ENCODE measurements around the gene PROCR.
"Not testable (repeated sequence)": the region's sequence is repeated elsewhere in the genome, so short reads cannot be mapped to it uniquely, and the experiment has no call there.

PROCR gene

DNA sequence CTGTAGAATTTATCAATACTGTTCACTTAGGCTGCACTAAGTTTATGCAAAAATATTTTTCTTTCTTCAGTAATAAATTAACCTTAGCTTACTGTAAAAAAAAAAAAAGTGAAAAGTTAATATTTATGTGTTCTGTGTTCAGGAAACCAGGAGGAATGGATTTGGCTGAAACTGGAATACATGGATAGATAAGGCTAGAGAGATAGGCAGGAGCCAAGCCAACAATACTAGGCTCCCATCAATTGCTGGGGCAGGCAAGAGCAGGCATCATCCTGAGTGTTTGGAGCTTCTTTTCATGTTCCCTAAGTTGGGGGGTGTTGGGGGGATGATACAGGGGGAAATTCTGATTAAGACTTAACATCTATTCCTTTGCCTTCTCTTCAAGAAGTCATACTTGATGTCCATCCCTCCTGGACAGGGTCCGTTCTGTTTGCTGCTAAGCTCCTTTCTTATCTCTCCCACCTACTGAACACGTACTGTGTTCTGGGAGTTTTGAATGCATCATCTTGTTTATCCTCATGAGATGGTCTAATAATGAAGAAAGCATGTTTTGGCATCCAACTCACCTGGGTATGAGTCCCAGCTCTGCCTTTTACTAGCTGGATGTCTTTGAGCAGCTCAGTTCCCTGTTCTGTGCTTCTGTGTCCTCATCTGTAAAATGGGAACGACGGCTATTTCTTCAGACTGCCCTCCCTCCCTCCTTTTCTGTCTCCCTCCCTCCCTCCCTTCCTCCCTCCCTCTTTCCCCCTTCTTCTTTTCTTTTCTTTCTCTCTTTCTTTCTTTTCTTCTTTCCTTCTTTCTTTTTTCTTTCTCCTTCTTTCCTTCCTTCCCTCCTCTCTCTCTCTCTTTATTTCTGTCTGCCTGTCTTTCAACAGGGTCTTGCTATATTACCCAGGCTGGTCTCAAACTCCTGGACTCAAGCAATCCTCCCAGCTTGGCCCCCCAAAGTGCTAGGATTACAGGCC lies 6.4 kb upstream of the PROCR start:
- DNase-seq: no peak

DNA sequence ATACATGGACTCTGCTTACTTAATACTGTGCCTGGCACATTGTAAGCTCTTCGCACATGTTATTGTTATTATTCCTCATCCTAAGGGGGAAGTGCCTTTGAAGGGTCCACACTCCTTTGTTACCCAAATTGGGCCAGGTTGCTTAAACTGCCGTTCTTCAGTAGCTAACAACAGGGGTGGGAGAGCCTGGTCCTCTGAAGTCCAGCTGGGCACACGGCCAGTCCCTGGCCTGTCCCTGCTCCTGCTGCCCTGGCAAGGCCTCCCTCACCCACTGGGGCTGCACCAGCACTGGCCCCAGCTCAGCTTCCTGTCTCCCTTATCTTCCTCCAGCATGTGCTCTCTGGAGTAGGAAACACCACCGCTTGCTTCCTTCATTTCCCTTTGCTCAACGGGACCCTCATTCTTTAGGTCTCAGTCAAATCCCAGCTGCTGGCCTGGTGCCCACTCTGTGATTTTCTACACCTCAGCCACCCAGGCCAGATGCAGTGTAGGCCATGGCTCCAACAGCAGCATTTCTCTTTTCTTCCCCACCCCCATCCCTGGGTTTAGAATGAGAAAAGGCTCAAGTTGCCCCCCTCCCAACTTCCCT lies 5.5 kb upstream of the PROCR start:
- DNase-seq: no peak

DNA sequence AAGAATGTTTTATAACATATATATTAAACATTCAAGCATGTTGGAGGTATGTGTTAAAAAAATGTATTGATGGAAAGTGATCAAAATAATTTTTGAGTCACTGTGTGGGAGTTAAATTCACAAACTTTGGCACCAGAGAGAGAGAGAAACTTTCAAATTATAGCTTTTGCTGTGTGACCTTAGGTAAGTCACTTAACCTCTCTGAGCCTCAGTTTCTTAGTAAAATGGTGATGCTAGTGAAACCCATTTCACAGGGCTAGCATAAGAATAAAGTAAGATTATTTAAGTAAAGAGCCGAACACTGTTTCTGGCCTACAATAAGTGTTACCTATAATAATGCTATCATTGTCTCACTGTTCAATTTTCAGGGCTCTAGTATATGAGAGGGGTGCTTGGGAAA lies 4.1 kb upstream of the PROCR start:
- DNase-seq: no peak

DNA sequence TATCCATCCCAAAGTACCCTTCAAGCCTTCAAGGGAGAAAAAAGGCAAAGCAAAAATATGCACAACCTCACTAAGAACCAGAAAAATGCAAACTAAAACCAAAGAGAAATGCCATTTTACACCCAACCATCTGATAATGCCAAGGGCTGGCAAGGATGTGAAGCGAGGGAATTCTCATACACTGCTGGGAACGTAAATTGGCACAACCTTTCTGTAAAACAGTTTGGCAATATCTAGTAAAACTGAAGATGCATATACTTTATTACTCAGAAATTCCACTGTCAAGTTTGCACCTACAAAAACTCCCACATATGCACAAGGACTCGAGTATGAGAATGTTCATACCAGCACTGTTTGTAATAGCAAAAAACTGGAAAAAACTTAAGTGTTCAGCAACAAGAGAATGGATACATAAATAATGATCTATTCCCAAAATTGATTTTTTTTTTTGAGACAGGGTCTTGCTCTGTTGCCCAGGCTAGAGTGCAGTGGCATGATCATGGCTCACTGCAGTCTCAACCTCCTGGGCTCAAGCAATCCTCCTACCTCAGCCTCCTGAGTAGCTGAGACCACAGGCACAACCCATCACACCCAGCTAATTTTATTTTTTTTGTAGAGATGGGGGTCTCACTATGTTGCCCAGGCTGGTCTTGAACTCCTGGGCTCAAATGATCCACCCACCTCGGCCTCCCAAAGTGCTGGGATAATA lies 3.0 kb upstream of the PROCR start:
- not testable (repeated sequence) for DNase-seq

DNA sequence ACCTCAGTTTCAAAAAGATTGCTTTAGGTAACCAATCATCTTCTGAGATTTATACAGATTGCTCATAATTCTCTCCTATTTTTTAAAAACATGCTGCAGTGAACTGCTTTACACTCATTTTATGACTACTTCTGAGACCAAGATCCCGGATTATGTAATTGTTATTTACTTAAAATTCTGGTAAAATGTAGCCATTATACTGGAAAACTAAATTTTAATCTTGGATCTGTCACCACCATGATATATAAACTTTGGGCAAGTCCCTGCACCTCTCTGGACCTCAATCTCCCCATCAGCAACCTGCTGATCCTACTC lies 477 bp upstream of the PROCR start:
- DNase-seq: no peak

DNA sequence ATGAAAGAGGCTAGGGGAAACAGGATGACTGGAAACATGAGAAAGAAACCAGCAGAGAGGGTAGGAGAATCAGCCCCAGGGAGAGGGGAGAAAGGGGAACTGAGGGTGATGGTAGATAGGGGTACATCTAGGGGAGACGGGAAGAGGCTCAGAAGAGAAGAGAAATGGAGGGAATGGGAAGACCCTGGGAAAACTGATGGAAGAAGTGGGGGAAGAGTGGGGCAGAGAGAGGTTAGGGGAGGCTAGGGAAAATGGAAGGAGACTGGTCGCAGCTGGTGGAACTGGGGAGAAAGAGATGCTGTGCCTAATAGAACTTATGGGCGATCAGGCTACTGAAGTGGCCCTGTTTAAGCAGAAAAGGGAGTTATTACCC lies 548 bp downstream of the PROCR start:
- DNase-seq: no peak

DNA sequence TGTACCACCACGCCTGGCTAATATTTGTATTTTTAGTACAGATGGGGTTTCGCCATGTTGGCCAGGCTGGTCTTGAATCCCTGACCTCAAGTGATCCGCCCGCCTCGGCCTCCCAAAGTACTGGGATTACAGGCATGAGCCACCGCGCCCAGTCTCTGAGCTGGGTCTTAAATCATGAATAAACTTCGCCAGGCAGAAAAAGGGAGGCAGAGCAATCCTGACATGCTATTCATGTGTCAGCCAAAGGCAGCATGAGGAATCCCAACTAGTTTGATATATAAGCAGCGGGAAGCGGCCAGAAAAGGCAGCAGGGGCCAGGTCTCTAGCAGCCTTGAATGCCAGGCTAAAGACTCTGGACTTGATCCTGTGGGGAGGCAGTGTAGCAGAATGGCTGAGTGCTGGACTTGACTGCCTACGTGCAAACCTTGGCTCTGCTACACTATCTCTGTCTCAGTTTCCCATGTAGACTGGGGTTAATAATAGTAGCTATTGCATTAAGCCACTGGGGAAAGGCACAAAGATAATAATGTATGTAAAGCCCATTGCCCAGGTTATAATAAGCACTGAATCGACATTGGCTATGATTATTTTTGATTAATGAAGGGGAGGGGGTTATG lies 1.8 kb downstream of the PROCR start:
- no peak for DNase-seq

DNA sequence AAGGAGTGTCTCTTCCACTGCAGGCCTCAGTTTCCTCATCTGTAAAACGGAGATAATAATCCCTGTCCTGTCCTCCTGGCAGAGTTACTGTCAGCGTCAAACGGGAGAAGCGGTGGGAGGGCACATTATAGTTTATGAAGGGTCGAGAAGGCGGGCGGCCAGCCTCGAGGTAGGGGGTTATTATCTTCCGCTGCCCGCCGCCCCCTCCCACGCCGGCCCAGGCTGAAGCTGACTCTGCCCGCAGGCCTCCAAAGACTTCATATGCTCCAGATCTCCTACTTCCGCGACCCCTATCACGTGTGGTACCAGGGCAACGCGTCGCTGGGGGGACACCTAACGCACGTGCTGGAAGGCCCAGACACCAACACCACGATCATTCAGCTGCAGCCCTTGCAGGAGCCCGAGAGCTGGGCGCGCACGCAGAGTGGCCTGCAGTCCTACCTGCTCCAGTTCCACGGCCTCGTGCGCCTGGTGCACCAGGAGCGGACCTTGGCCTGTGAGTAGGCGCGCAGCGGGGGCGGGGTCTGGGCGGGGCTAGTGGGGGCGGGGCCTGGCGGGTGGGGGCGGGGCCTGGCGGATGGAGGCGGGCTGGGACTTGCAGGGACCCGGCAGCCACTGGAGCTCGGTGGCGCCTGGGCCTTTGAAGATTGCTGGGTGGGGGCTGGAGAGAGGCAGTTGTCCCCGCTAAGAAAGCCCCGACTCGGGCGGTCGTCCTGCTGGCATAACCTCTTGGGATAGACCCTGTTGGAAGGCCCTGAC lies 2.8 kb downstream of the PROCR start:
- no peak for DNase-seq

DNA sequence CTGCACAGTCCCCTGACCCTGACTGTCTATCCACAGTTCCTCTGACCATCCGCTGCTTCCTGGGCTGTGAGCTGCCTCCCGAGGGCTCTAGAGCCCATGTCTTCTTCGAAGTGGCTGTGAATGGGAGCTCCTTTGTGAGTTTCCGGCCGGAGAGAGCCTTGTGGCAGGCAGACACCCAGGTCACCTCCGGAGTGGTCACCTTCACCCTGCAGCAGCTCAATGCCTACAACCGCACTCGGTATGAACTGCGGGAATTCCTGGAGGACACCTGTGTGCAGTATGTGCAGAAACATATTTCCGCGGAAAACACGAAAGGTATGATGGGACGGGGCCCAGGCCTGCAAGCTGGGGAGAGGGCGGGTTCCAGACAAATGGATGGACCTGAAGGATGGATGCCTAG lies 4.3 kb downstream of the PROCR start:
- DNase-seq: no peak

DNA sequence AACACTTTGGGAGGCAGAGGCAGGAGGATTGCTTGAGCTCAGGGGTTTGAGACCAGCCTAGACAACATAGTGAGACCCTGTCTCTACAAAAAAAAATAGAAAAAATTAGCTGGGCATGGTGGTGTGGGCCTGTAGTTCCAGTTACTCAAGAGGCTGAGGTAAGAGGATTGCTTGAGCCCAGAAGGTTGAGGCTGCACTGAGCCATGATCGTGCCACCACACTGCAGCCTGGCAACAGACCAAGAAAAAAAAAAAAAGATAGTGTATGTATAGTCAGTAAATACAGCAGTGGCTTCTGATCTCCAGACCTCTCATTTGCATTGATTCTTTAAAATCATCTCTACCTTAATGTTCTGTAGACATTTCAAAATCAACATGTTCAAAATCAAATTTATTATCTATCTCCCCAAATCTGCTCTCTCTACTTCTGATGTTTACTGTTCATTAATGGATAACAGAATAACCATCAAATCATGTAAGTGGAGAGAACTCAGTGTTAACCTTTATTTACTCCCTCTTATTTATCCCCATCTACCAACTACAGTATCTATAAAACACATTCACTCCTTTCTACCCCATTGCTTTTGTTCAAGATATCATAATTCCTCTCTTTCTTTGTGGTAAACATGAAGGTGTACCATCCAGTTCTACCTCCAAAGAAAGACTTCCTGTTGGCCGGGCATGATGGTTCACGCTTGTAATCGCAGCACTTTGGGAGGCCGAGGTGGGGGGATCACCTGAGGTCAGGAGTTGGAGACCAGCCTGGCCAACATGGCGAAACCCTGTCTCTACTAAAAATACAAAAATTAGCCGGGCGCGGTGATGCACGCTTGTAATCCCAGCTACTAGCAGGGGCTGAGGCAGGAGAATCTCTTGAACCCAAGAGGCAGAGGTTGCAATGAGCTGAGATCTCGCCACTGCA lies 7.7 kb downstream of the PROCR start:
- DNase-seq: no peak

DNA sequence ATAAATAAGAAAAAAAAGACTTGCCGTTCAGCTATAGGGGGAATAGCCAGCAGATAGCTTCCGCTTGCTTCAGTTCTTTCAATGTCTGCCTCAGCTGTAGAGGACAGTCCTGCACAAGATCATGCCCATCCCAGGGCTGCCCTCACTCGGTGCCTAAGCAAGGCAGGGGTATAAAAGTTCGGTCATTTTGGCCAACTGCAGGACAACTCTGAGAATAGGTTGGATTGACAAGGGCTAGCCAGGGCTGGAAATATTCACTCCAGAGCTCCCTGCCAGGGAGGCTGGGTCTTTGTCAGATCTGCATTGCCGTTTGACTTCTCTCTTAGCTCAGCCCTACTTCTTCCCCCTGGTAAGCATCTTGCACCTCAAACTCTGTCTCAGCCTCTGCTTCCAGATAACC lies 8.4 kb downstream of the PROCR start:
- DNase-seq: no peak

DNA sequence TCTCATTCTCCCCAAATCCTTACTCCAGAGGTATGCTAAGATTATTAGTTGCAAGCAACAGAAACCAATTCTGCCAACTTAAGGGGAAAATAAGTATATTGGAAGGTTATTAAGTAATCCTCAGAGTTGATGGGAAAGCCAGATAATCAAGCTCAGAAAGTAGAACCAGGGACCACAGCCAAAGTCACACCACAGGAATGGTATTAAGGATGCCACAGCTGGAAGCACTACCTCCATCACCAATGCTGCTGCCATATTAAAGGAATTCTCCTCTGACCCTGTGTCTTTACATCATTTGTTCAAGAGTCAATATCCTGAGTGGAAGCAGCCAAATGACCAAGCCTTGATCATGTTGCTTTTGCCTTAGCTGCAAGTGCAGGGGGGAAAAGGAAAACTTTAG lies 9.9 kb downstream of the PROCR start:
- DNase-seq: no peak

DNA sequence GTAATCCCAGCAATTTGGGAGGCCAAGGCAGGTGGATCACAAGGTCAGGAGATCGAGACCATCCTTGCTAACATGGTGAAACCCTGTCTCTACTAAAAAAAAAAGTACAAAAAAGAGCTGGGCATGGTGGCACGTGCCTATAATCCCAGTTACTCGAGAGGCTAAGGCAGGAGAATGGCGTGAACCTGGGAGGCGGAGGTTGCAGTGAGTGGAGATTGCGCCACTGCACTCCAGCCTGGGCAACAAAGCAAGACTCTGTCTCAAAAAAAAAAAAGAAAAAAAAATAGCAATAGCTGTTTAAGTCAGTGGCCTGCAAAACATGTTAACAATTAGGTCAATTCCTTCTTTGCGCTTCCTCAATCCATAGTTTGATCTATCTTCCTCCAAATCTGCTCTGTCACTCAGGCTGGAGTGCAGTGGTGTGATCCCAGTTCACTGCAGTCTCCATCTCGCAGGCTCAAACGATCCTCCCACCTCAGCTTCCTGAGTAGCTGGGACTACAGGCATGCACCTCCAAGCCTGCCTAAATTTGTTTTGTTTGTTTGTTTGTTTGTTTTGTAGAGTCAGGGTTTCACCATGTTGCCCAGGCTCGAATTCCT lies 14.9 kb downstream of the PROCR start:
- DNase-seq: not testable (repeated sequence)

DNA sequence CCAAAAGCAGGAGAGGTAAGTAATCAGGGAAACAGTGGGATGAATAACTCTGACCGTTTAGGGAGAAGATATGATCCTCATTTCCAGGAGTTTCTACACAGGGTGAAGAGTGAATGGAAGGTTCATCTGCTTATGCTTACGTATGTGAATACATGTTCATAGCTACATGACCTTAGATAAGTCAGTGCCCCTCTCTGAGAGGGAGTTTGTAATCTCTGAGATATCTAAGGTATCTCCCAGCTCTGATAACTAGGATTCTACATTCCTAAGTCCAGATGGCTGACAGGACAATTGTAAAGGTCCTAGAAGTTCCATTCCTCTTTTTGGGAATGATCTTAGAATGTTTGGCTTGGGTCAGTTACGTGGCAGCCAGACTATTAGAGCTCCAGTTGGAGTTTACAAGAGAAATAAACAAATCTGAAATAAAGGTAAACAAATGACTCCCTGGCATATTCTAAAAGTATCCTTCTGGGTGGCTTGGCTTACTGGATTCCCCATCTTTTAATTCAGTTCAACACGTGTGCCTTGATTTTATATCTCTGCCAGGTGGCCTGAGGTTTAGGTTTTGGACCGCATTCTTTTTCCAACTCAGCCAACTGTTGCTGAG lies 15.8 kb downstream of the PROCR start:
- no peak for DNase-seq

DNA sequence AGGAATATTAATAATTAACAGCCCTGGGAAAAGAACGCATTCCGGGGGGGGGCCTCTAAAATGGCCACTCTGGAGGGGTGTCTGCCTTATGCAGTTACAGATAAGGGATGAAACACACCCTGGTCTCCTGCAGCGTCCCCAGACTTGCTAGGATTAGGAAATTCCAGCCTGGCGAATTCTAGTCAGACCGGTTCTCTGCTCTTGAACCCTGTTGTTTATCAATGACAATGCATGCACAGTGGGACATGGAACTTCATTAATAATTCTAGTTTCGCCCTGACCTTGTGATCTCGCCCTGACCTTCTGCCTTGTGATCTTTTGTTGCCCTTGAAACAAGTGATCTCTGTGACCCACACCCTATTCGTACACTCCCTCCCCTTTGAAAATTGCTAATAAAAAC lies 17.4 kb downstream of the PROCR start:
- not testable (repeated sequence) for DNase-seq

DNA sequence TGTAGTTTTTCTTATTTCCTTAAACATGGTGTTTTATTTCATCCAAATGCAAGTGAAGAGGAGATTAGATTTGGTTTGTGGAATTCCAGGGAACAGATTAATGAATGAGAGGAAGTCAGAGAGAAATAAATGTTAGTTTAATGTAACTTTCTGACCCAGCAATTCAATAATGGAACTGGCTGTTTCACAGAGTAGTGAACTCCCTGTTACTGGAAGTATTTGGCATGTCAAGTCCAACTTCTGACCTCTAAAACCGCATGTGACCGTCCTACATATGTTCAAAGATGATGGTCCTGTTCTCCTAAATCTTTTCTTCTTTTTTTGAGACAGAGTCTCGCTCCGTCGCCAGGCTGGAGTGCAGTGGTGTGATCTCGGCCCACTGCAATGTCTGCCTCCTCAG lies 18.7 kb downstream of the PROCR start:
- DNase-seq: no peak

DNA sequence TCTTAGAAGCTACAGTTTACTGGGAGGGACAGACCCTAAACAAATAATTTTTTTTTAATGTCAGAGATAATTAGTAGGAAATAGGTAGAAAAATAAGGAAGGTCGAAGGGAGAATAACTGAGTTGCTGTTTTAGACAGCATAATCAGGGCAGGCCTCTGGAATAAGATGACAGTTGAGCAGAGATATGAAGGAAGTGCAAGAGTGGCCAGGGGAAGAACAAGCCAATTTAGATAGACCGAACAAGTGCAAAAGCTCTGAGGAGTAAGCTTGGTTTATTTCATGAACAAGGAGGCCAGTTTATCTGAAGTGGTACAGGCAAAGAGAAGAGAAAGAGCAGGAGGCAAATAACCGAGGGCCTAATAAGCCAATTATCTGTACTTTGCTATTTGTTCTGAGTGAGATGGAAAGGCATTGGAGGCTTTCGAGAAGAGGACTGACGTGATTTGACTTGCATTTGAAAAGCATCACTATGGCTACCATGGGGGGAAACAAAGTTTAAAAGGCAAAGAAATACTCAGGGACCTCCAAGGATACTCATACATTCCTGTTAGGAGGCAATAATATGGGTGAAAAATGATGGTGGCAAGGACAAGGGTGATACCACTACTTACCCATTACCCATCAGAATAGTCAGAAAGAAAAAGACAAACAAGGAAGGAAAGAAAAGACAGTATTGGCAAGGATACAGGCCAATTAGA lies 19.7 kb downstream of the PROCR start:
- no peak for DNase-seq

DNA sequence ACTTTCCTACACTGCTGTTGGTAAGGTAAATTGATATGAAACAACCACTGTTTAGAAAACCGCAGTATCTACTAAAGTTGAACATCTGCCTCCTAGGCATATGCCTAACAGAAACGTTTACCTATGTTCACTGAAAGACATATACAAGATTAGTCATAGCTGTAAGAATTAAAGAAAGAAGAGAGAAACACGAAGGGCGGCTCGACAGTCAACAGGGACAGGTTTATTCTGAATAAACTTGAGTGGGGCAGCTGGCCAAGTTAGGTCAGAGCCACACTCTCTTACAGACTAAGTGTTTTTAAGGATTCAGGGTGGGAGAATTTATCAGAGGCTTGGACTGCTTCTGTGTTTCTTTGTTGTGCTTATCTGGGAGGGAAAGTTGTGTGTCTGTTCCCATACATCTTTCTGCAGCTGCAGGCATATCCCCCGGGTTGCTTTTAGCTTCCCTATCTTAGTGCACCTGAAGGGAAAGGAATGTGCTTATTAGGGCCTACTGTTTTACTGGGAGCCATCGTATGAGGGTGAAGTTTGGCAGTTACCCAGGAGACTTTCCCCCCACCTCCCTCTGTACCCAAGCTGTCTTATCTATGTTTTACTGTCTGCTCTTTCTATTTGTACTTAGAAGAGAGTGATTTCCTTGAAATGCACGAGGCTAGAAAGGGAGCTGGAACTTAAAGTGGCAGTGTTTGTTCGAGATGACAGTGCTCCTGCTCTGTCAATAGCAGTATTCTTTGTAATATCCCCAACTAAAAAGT lies 20.4 kb downstream of the PROCR start:
- DNase-seq: no peak

DNA sequence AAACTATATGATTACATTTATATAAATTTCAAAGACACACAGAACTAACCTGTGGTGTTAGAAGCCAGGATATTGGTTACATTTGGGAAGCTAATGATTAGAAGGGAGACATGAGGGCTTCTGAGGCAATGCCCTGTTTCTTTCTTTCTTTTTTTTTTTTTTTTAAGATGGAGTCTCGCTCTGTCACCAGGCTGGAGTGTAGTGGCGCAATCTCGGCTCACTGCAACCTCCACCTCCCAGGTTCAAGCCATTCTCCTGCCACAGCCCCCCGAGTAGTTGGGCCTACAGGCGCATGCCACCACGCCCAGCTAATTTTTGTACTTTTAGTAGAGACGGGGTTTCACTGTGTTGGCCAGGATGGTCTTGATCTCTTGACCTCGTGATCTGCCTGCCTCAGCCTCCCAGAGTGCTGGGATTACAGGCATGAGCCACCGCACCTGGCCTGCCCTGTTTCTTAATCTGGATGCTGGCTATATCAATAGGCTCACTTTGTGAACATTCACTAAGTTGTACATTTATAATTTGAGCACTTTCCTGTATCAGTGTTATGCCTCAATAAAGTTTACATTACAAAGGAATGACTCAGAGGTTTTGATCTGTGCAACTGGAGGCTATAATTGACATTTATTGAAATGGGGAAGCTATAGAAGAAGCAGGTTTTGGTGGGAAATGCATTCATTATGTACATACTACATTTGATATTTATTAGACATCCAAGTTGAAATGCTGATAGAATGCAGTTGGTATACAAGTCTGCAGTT lies 21.3 kb downstream of the PROCR start:
- DNase-seq: not testable (repeated sequence)
